Astrocyte of the cerebellum (primary cell): ENCODE measurements around the gene ATG9A.

ENCODE experiments used
- DNase-seq: peaks from one replicate; pipeline ENCODE4 v3.0.0-alpha.2; 2011; ENCODE audit warnings: low read depth
- H3K4me3 ChIP-seq: 2 replicates; pipeline ENCODE4 v1.5.1; 2011; ENCODE audit warnings: mild to moderate bottlenecking, low read depth, low read length, moderate library complexity
- in situ Hi-C: cut with HindIII; loops from 2 replicates; pipeline ENCODE4 v1.10.0; 2017; ENCODE audit warnings: low sequenced_read_pairs
- TF ChIP-seq, protein P1 (sequence below): IDR thresholded peaks from 2 replicates; pipeline ENCODE4 v1.5.1; 2012; ENCODE audit warnings: low read length, low read depth, moderate library complexity, mild to moderate bottlenecking; ENCODE audit errors: missing control alignments

Gene ATG9A

GRCh38 chr2:219172231-219173154, 56.9 kb downstream of the ATG9A start:
- in situ Hi-C loops, result no loop called here
- TF ChIP-seq, protein P1, sequence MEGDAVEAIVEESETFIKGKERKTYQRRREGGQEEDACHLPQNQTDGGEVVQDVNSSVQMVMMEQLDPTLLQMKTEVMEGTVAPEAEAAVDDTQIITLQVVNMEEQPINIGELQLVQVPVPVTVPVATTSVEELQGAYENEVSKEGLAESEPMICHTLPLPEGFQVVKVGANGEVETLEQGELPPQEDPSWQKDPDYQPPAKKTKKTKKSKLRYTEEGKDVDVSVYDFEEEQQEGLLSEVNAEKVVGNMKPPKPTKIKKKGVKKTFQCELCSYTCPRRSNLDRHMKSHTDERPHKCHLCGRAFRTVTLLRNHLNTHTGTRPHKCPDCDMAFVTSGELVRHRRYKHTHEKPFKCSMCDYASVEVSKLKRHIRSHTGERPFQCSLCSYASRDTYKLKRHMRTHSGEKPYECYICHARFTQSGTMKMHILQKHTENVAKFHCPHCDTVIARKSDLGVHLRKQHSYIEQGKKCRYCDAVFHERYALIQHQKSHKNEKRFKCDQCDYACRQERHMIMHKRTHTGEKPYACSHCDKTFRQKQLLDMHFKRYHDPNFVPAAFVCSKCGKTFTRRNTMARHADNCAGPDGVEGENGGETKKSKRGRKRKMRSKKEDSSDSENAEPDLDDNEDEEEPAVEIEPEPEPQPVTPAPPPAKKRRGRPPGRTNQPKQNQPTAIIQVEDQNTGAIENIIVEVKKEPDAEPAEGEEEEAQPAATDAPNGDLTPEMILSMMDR, result no peak
- no peak for DNase-seq
- H3K4me3 ChIP-seq, result no peak overlapping the region

DNA sequence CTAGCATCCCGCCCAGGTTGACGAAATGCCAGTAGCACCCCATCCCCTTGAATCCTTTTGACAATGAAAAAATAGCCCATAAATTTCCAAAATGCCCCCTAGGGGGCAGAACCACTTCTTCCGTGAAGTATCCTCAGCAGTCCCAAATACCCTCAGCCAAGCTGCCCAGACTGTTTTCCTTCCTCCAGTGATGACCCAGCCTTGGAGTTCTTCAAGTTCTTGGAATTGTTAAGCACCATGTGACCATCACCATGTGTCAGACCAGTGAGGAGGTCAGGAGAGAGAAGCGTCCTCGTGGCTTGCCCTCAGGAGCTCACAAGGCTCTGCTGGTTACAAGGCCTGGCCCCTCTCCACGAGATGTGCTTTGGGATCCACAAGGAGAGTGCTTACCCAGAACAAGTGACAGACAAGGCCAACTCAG, 58.2 kb downstream of the ATG9A start:
- TF ChIP-seq, protein P1, result peak; percentile 77
- DNase-seq, result peak; percentile 32
- H3K4me3 ChIP-seq, result no peak overlapping the region
- in situ Hi-C loops, result no loop called here

GRCh38 chr2:219169930-219170654, 59.3 kb downstream of the ATG9A start, which contains the start of gene SLC23A3:
Gene SLC23A3, minus strand, starts transcription at chr2:219170029. Its CDS starts 45 bp downstream, at chr2:219169984.
- no peak within 1 kb of the TSS for H3K4me3 ChIP-seq
- no peak for DNase-seq
- TF ChIP-seq, protein P1, result no peak
- in situ Hi-C loops, result no loop called here
